ENCODE data around the gene TCP11.

The TCP11 gene

GRCh38 chr6:35173427-35174087 is 32.4 kb upstream of the TCP11 start:
- DNase-seq (ENCODE audit: low read depth in 4 of 4, low spot score in 1 of 4): no peak

GRCh38 chr6:35173044-35173426 is 31.9 kb upstream of the TCP11 start:
- no peak for DNase-seq (ENCODE audit: low read depth in 4 of 4, low spot score in 1 of 4)

- no peak for DNase-seq (ENCODE audit: low read depth in 4 of 4, low spot score in 1 of 4)
Observed at GRCh38 chr6:35170891-35171290, 29.8 kb upstream of the TCP11 start.

GRCh38 chr6:35170166-35170565 is 29.0 kb upstream of the TCP11 start:
- DNase-seq (ENCODE audit: low read depth in 4 of 4, low spot score in 1 of 4): no peak

- no peak for DNase-seq (ENCODE audit: low read depth in 4 of 4, low spot score in 1 of 4)
Observed at GRCh38 chr6:35168461-35168861, 27.3 kb upstream of the TCP11 start.

- DNase-seq (ENCODE audit: low read depth in 4 of 4, low spot score in 1 of 4): no peak
Observed at GRCh38 chr6:35167505-35167904, 26.4 kb upstream of the TCP11 start.

GRCh38 chr6:35166520-35166919 is 25.4 kb upstream of the TCP11 start:
- DNase-seq (ENCODE audit: low read depth in 4 of 4, low spot score in 1 of 4): no peak

GRCh38 chr6:35166116-35166515 is 25.0 kb upstream of the TCP11 start:
- DNase-seq (ENCODE audit: low read depth in 4 of 4, low spot score in 1 of 4): no peak

- no peak for DNase-seq (ENCODE audit: low read depth in 4 of 4, low spot score in 1 of 4)
Observed at GRCh38 chr6:35165630-35166071, 24.5 kb upstream of the TCP11 start.

- DNase-seq (ENCODE audit: low read depth in 4 of 4, low spot score in 1 of 4): no peak
Observed at GRCh38 chr6:35164868-35165267, 23.7 kb upstream of the TCP11 start.

GRCh38 chr6:35164277-35164676 is 23.1 kb upstream of the TCP11 start:
- DNase-seq (ENCODE audit: low read depth in 4 of 4, low spot score in 1 of 4): no peak

- no peak for DNase-seq (ENCODE audit: low read depth in 4 of 4, low spot score in 1 of 4)
Observed at GRCh38 chr6:35163836-35164235, 22.7 kb upstream of the TCP11 start.

GRCh38 chr6:35161776-35162607 is 20.9 kb upstream of the TCP11 start:
- DNase-seq (ENCODE audit: low read depth in 4 of 4, low spot score in 1 of 4): no peak

GRCh38 chr6:35161266-35161665 is 20.1 kb upstream of the TCP11 start:
- DNase-seq (ENCODE audit: low read depth in 4 of 4, low spot score in 1 of 4): no peak

GRCh38 chr6:35160642-35161041 is 19.5 kb upstream of the TCP11 start:
- DNase-seq (ENCODE audit: low read depth in 4 of 4, low spot score in 1 of 4): no peak

GRCh38 chr6:35158520-35158919 is 17.4 kb upstream of the TCP11 start:
- no peak for DNase-seq (ENCODE audit: low read depth in 4 of 4, low spot score in 1 of 4)

GRCh38 chr6:35154947-35155346 is 13.8 kb upstream of the TCP11 start:
- DNase-seq (ENCODE audit: low read depth in 4 of 4, low spot score in 1 of 4): no peak

- no peak for DNase-seq (ENCODE audit: low read depth in 4 of 4, low spot score in 1 of 4)
Observed at GRCh38 chr6:35154262-35154661, 13.1 kb upstream of the TCP11 start.

- no peak for DNase-seq (ENCODE audit: low read depth in 4 of 4, low spot score in 1 of 4)
Observed at GRCh38 chr6:35152067-35152707, 11.0 kb upstream of the TCP11 start.

GRCh38 chr6:35151466-35151865 is 10.3 kb upstream of the TCP11 start:
- DNase-seq (ENCODE audit: low read depth in 4 of 4, low spot score in 1 of 4): no peak

GRCh38 chr6:35149891-35150566 is 8.9 kb upstream of the TCP11 start:
- DNase-seq (ENCODE audit: low read depth in 4 of 4, low spot score in 1 of 4): no peak

All from stimulated activated CD4-positive, alpha-beta T cell treated with anti-CD3 and anti-CD28 coated beads, Interleukin-1b, Interleukin-23, amount 100 ng/mL, for 24 hours (primary cell).